ENCODE results near the gene AQP10. TPM values are rescaled to one million over a fixed set of nuclear protein-coding genes. Genes with fewer than 3 reads are reported as not detected.
"Not testable (repeated sequence)": the region's sequence is repeated elsewhere in the genome, so short reads cannot be mapped to it uniquely, and the experiment has no call there.

Gene AQP10, protein sequence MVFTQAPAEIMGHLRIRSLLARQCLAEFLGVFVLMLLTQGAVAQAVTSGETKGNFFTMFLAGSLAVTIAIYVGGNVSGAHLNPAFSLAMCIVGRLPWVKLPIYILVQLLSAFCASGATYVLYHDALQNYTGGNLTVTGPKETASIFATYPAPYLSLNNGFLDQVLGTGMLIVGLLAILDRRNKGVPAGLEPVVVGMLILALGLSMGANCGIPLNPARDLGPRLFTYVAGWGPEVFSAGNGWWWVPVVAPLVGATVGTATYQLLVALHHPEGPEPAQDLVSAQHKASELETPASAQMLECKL
- total RNA-seq = 0.32 TPM

DNA sequence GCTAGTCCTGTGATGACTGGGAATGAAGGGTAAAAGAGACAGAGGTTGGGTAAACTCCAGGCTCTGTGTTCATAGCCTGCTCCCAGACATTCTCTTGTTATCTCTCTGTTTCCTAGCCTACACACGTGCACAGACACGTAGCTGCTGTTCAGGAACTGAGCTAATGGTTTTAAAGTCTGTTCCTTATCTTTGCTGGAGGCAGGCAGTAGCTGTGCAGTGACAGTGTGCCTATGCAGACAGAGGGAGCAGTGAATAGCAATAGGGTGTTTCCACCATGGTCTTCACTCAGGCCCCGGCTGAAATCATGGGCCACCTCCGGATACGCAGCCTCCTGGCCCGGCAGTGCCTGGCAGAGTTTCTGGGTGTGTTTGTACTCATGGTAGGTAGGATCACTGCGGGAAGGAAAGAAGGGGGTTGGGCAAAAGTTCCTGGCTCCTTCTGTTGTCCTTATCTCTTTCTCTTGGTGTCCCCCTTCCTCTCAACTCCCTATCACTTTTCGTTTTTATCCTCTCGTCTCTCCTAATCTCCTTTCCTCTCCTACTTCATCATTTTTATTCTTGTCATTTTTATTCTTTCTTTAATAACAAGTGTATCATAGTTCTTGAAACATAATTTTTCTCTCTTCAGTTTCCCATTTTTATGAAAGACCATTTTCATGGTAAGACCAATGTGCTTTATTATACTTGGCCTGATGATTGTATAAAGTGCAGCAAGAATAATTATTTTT, at the start of gene AQP10:
TSS of gene AQP10 (plus strand) at position 212 of the 727 bp plus-strand sequence. CDS start at position 275, 63 bp downstream.
- DNase-seq (ENCODE audit: low spot score) = peak; percentile 58

GRCh38 chr1:154272217-154272998, 48.5 kb upstream of the AQP10 start, which contains the start of gene HAX1:
Gene HAX1 (plus strand): TSS chr1:154272629. CDS start chr1:154272724, 95 bp downstream.
- DNase-seq (ENCODE audit: low spot score) = peak; percentile 97

GRCh38 chr1:154272999-154273563, 47.8 kb upstream of the AQP10 start:
- DNase-seq (ENCODE audit: low spot score) = no peak

- DNase-seq (ENCODE audit: low spot score) = no peak
Measured at GRCh38 chr1:154276797-154277196, 44.1 kb upstream of the AQP10 start.

DNA sequence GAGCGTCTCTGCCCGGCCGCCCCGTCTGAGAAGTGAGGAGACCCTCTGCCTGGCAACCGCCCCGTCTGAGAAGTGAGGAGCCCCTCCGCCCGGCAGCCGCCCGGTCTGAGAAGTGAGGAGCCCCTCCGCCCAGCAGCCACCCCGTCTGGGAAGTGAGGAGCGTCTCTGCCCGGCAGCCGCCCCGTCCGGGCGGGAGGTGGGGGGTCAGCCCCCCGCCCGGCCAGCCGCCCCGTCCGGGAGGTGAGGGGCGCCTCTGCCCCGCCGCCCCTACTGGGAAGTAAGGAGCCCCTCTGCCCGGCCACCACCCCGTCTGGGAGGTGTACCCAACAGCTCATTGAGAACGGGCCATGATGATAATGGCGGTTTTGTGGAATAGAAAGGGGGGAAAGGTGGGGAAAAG, 33.3 kb upstream of the AQP10 start:
- DNase-seq (ENCODE audit: low spot score) = not testable (repeated sequence)

DNA sequence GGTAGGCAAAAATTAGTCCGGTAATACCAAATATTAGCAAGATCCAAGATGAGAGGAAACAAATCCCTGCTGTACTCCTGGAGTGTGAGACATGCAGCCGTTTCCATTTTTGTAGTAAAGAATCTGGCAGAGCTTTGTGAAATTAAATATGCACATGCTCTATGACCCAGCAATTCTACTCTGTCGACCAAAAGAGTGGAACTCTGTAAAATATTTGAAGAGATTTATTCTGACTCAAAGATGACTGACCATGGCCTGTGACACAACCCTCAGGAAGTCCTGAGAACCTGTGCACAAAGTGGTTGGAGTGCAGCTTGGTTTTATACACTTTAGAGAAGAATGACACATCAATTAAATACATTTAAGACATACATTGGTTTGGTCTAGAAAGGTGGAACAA, 32.2 kb upstream of the AQP10 start:
- DNase-seq (ENCODE audit: low spot score) = no peak

- no peak for DNase-seq (ENCODE audit: low spot score)
Measured at GRCh38 chr1:154290921-154291320, 30.0 kb upstream of the AQP10 start.

- DNase-seq (ENCODE audit: low spot score) = no peak
Measured at GRCh38 chr1:154295408-154296235, 25.3 kb upstream of the AQP10 start.

GRCh38 chr1:154301582-154301981, 19.3 kb upstream of the AQP10 start:
- DNase-seq (ENCODE audit: low spot score) = no peak

- no peak for DNase-seq (ENCODE audit: low spot score)
Measured at GRCh38 chr1:154304664-154305337, 16.1 kb upstream of the AQP10 start.

- no peak for DNase-seq (ENCODE audit: low spot score)
Measured at GRCh38 chr1:154306151-154306550, 14.7 kb upstream of the AQP10 start.

DNA sequence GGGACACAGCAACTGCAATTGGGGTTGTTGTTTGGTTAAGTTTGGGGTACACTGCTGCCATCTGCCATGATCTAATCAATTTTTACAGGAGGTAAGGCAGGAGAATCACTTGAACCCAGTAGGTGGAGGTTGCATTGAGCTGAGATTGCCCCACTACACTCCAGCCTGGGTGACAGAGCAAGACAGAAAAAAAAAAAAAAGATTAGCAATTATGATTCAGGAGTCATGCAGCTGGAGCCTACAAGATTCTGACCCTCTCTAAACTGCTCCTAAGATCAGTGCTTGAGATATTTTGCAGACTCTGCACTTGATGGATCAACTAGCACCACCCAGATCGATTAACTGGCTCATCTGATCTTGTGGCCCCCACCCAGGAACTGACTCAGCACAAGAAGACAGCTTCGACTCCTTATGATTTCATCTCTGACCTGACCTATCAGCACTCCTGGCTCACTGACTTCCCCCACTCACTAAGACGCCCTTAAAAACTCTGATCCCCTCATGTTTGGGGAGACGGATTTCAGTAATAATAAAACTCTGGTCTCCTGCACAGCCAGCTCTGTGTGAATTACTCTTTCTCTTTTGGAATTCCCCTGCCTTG, 13.1 kb upstream of the AQP10 start:
- not testable (repeated sequence) for DNase-seq (ENCODE audit: low spot score)

DNA sequence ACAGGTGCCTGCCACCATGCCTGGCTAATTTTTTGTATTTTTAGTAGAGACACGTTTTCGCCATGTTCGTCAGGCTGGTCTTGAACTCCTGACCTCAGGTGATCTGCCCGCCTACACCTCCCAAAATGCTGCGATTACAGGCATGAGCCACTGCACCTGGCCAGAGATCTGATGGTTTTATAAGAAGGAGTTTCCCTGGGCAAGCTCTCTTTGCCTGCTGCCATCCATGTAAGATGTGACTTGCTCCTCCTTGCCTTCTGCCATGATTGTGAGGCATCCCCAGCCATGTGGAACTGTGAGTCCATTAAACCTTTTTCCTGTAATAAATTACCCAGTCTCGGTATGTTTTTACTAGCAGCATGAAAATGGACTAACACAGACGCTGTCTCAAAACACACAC, 11.8 kb upstream of the AQP10 start:
- DNase-seq (ENCODE audit: low spot score) = not testable (repeated sequence)

DNA sequence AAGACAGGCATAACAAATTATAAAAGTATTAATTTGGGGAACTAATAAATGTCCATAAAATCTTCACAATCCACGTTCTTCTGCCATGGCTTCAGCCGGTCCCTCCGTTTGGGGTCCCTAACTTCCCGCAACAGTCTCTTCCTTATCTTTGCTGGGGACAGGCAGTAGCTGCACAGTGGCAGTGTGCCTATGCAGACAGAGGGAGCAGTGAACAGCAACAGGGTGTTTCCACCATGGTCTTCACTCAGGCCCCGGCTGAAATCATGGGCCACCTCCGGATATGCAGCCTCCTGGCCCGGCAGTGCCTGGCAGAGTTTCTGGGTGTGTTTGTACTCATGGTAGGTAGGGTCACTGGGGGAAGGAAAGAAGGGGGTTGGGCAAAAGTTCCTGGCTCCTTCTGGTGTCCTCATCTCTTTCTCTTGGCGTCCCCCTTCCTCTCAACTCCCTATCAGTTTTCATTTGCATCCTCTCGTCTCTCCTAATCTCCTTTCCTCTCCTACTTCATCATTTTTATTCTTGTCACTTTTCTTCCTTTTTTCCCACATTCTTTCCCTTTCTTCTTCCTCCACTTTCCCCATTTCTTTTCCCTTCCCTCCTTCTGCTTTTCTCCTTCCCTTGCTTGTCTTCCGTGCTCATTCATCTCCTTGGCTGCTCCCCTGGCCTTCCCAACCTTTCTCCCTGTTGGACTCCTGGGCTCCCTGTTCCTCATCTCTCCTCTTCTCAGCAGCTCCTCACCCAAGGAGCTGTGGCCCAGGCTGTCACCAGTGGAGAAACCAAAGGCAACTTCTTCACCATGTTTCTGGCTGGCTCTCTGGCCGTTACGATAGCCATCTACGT, 8.4 kb upstream of the AQP10 start:
- not testable (repeated sequence) for DNase-seq (ENCODE audit: low spot score)

- no peak for DNase-seq (ENCODE audit: low spot score)
Measured at GRCh38 chr1:154313066-154313356, 7.9 kb upstream of the AQP10 start.

DNA sequence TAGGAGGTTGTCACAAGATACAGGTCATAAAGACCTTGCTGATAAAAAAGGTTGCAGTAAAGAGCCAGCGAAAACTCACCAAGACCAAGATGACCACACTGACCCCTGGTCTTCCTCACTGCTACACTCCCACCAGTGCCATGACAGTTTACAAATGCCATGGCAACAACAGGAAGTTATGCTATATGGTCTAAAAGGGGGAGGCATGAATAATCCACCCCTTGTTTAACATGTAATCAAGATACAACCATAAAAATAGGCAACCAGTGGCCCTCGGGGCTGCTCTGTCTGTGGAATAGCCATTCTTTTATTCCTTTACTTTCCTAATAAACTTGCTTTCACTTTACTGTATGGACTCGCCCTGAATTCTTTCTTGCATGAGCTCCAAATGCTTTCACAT, 6.7 kb upstream of the AQP10 start:
- not testable (repeated sequence) for DNase-seq (ENCODE audit: low spot score)

DNA sequence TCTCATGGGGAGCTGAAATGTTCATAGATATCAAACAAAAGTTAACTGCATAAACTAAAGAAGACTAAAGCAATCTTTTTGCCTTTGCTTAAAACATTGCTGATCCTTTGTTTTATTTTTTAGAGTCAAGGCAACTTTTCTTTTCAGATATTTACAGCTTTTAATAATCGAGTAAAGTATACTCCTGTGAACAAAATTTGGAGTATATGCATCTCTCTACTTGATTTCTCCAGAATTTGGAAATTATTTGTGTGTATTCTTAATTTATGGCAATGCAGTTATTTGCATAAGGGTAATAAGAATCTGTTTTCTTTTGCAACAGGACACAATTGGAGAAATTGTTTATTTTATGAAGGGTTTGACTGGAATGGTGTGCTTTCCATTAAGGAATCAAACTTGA, 4.2 kb upstream of the AQP10 start:
- DNase-seq (ENCODE audit: low spot score) = no peak

GRCh38 chr1:154318386-154318785, 2.5 kb upstream of the AQP10 start:
- no peak for DNase-seq (ENCODE audit: low spot score)

- not testable (repeated sequence) for DNase-seq (ENCODE audit: low spot score)
Measured at GRCh38 chr1:154321609-154321934, 679 bp downstream of the AQP10 start.

GRCh38 chr1:154323493-154323892, 2.6 kb downstream of the AQP10 start:
- no peak for DNase-seq (ENCODE audit: low spot score)

Measured in mucosa of gallbladder (tissue), 1 donor.